ENCODE measurements around the gene CNTN2.

CNTN2 gene

DNA sequence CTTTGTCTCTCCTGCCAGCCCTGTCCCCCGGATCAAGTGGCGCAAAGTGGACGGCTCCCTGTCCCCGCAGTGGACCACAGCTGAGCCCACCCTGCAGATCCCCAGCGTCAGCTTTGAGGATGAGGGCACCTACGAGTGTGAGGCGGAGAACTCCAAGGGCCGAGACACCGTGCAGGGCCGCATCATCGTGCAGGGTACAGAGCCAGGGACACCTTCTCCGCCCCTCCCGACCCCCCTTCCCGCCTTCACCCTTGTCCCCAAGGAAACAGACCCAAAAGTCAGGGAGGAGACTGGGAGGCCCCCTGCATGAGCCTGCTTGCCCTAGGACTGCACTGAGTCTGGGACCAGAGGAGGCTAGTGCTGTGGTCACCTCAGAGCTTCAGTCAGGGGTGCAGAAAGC lies 18.2 kb downstream of the CNTN2 start:
- TF ChIP-seq TAF1 (IDR thresholded peaks at IDR 0.05; ENCODE audit: borderline replicate concordance, insufficient read depth, low read length) = no peak
- TF ChIP-seq, protein P1, sequence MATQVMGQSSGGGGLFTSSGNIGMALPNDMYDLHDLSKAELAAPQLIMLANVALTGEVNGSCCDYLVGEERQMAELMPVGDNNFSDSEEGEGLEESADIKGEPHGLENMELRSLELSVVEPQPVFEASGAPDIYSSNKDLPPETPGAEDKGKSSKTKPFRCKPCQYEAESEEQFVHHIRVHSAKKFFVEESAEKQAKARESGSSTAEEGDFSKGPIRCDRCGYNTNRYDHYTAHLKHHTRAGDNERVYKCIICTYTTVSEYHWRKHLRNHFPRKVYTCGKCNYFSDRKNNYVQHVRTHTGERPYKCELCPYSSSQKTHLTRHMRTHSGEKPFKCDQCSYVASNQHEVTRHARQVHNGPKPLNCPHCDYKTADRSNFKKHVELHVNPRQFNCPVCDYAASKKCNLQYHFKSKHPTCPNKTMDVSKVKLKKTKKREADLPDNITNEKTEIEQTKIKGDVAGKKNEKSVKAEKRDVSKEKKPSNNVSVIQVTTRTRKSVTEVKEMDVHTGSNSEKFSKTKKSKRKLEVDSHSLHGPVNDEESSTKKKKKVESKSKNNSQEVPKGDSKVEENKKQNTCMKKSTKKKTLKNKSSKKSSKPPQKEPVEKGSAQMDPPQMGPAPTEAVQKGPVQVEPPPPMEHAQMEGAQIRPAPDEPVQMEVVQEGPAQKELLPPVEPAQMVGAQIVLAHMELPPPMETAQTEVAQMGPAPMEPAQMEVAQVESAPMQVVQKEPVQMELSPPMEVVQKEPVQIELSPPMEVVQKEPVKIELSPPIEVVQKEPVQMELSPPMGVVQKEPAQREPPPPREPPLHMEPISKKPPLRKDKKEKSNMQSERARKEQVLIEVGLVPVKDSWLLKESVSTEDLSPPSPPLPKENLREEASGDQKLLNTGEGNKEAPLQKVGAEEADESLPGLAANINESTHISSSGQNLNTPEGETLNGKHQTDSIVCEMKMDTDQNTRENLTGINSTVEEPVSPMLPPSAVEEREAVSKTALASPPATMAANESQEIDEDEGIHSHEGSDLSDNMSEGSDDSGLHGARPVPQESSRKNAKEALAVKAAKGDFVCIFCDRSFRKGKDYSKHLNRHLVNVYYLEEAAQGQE (IDR thresholded peaks at IDR 0.05; ENCODE audit: insufficient read depth in 1 of 2, low read depth in 2 of 2, low read length in 2 of 2) = no peak
- no peak for TF ChIP-seq FOXP2 (optimal IDR thresholded peaks at IDR 0.05; ENCODE audit: borderline replicate concordance, extremely low read depth, extremely low read length, insufficient read depth)
- TF ChIP-seq SIN3A (IDR thresholded peaks at IDR 0.05; ENCODE audit: borderline replicate concordance, insufficient read depth, low read length) = no peak
- no peak for TF ChIP-seq POLR2AphosphoS5 (IDR thresholded peaks at IDR 0.05; ENCODE audit: low read depth, low read length)

DNA sequence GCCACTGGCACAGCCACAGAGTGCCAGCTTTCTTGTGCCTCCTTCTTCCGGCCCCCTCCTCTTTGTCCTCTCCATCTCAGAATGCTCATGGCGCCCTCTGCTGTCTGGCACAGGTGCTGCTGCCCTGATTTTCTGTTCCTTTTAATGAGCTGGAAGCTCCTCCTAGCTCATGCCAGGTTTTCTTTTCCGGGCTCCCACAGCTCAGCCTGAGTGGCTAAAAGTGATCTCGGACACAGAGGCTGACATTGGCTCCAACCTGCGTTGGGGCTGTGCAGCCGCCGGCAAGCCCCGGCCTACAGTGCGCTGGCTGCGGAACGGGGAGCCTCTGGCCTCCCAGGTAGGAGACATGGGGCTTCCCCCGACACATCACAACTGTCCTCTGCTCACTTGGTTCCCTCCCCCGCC lies 18.7 kb downstream of the CNTN2 start:
- TF ChIP-seq SIN3A (IDR thresholded peaks at IDR 0.05; ENCODE audit: borderline replicate concordance, insufficient read depth, low read length) = no peak
- TF ChIP-seq, protein P1 (IDR thresholded peaks at IDR 0.05; ENCODE audit: insufficient read depth in 1 of 2, low read depth in 2 of 2, low read length in 2 of 2) = no peak
- TF ChIP-seq TAF1 (IDR thresholded peaks at IDR 0.05; ENCODE audit: borderline replicate concordance, insufficient read depth, low read length) = no peak
- TF ChIP-seq FOXP2 (optimal IDR thresholded peaks at IDR 0.05; ENCODE audit: borderline replicate concordance, extremely low read depth, extremely low read length, insufficient read depth) = no peak
- TF ChIP-seq POLR2AphosphoS5 (IDR thresholded peaks at IDR 0.05; ENCODE audit: low read depth, low read length) = no peak

DNA sequence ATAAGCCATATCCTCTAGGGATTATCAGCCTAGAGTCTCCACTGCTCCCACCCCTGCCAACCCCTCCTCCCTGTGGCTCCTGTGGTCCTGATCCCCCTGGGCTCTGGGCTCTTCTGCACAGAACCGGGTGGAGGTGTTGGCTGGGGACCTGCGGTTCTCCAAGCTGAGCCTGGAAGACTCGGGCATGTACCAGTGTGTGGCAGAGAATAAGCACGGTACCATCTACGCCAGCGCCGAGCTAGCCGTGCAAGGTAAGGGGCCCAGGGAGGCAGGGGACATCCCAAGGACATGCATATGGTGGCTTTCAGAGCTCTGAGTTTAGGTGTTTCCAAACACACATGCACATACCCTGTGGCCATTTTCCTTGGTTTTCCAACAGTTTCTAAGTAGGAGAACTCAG lies 19.3 kb downstream of the CNTN2 start:
- TF ChIP-seq, protein P1 (IDR thresholded peaks at IDR 0.05; ENCODE audit: insufficient read depth in 1 of 2, low read depth in 2 of 2, low read length in 2 of 2) = no peak
- TF ChIP-seq POLR2AphosphoS5 (IDR thresholded peaks at IDR 0.05; ENCODE audit: low read depth, low read length) (no peak), FOXP2 (optimal IDR thresholded peaks at IDR 0.05; ENCODE audit: borderline replicate concordance, extremely low read depth, extremely low read length, insufficient read depth) (no peak), TAF1 (IDR thresholded peaks at IDR 0.05; ENCODE audit: borderline replicate concordance, insufficient read depth, low read length) (no peak), SIN3A (IDR thresholded peaks at IDR 0.05; ENCODE audit: borderline replicate concordance, insufficient read depth, low read length) (no peak)

DNA sequence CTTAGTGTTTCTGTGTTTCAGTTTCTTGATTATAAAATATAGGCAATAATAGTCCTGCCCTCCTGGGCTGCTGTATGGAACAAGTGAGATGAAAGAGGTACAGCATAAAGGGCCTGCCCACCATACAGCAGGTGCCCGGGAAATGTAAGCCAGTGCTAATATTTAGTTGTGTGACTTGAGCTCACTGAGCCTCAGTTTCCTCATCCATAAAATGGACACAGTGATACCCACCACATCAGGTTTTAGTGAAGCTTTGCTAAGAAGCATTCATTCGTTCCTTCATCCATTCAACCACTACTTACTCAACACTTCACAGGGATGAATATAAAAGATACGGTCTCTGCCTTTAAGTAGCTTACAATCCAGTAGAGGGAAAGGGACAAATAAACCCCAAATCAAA lies 19.9 kb downstream of the CNTN2 start:
- no peak for TF ChIP-seq TAF1 (IDR thresholded peaks at IDR 0.05; ENCODE audit: borderline replicate concordance, insufficient read depth, low read length)
- TF ChIP-seq, protein P1 (IDR thresholded peaks at IDR 0.05; ENCODE audit: insufficient read depth in 1 of 2, low read depth in 2 of 2, low read length in 2 of 2) = no peak
- TF ChIP-seq POLR2AphosphoS5 (IDR thresholded peaks at IDR 0.05; ENCODE audit: low read depth, low read length) = no peak
- no peak for TF ChIP-seq FOXP2 (optimal IDR thresholded peaks at IDR 0.05; ENCODE audit: borderline replicate concordance, extremely low read depth, extremely low read length, insufficient read depth)
- TF ChIP-seq SIN3A (IDR thresholded peaks at IDR 0.05; ENCODE audit: borderline replicate concordance, insufficient read depth, low read length) = no peak

DNA sequence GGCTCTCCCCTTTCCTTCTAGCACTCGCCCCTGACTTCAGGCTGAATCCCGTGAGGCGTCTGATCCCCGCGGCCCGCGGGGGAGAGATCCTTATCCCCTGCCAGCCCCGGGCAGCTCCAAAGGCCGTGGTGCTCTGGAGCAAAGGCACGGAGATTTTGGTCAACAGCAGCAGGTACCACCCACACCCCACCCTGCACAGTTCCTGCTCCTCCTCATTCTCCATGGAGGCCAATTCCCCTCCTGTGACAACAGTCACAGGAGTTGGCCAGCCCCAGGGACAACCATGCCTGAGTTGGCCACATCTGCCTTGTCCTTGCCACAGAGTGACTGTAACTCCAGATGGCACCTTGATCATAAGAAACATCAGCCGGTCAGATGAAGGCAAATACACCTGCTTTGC lies 21.3 kb downstream of the CNTN2 start:
- TF ChIP-seq POLR2AphosphoS5 (IDR thresholded peaks at IDR 0.05; ENCODE audit: low read depth, low read length) (no peak), FOXP2 (optimal IDR thresholded peaks at IDR 0.05; ENCODE audit: borderline replicate concordance, extremely low read depth, extremely low read length, insufficient read depth) (no peak), SIN3A (IDR thresholded peaks at IDR 0.05; ENCODE audit: borderline replicate concordance, insufficient read depth, low read length) (no peak), TAF1 (IDR thresholded peaks at IDR 0.05; ENCODE audit: borderline replicate concordance, insufficient read depth, low read length) (no peak)
- TF ChIP-seq, protein P1 (IDR thresholded peaks at IDR 0.05; ENCODE audit: insufficient read depth in 1 of 2, low read depth in 2 of 2, low read length in 2 of 2) = no peak
